ENCODE data around the gene SLC1A7. TPM values are rescaled to one million over a fixed set of nuclear protein-coding genes. Genes with fewer than 3 reads are reported as not detected.

SLC1A7 gene
- polyA plus RNA-seq, 2 of the 4 experiments (the other 2 are of a cell fraction): 0.04 to 0.12 TPM

DNA sequence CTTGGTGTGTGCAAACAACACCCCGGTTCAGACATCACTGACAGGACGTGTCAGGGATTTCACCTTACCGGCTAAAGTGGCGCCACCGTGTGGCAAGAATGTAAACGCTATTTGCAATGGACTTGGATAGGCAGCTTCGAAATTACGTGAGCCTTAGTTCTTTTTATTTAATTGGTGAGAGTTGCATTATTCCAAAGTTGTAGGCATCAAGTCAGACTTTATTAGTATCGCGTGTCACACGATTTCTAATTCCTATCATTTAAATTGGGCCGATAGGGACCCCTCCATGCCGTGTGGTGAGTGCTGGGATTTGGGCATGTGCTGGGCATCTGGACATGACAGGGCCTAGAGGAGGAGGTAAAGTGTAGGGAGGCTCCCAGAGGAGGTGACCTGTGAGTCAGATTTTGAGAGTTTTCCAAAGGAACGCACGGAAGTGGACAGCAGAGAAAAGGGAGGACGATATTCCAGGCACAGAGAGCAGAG is 39.7 kb upstream of the SLC1A7 start:
- FAIRE-seq: no peak

DNA sequence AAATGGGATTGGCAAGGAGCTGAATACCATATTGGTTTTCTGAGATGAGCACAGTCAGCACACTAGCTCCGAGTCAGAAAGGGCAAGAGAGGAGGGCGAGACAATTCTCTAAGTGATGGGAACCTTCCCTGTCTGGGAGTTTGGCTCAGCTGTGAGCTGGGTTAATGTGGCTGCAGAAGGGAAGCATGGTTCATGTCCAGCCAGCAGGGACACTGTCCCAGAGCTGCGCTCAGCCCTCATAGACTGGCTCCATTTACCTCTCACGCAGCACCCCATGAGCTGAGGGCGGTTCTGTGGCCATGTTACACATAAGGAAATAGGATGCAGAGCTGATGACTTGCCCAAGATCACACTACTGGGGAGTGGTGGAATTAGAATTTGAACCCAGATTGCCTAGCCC is 38.5 kb upstream of the SLC1A7 start:
- Histone ChIP-seq H3K9me3 (no peaks in the 10 kb centered on the region), H3K4me3 (no peak overlapping the region), H3K4me2 (no peak overlapping the region), H3K4me1 (peaks cover 29% of the 10 kb centered on the region), H3K27ac (no peak overlapping the region)
- FAIRE-seq (no peak), ATAC-seq (no peak), DNase-seq (ENCODE audit: low read depth in 1 of 2, low spot score in 1 of 2) (no peak)
- WGBS (ENCODE audit: missing lambda C conversion rate): 87% methylated on average over 4 of the region's 5 CpGs
- no peak for TF ChIP-seq HOXB5 (CRISPR knock-in tag; IDR thresholded peaks at IDR 0.05)
- TF ChIP-seq FOSB (CRISPR knock-in tag; IDR thresholded peaks at IDR 0.05): no peak
- TF ChIP-seq HEYL (CRISPR knock-in tag; IDR thresholded peaks at IDR 0.05): no peak
- TF ChIP-seq FOSL2 (IDR thresholded peaks at IDR 0.05): no peak
- TF ChIP-seq FOSL2 (CRISPR knock-in tag; IDR thresholded peaks at IDR 0.05): no peak
- TF ChIP-seq KDM1A (IDR thresholded peaks at IDR 0.05; ENCODE audit: low read depth): no peak
- TF ChIP-seq FOXS1 (CRISPR knock-in tag; IDR thresholded peaks at IDR 0.05): no peak
- no peak for TF ChIP-seq EHF (CRISPR knock-in tag; IDR thresholded peaks at IDR 0.05)
- no peak for TF ChIP-seq NPAS2 (CRISPR knock-in tag; IDR thresholded peaks at IDR 0.05; ENCODE audit: borderline replicate concordance)
- ChIA-PET CTCF (interaction anchor here (0.7 to 3.1 kb wide), 16 partner anchors 10 to 279 kb away, joined by 3 to 14 read pairs (median 4); partner anchors contain the start of gene ECHDC2), POLR2A (no interaction called here)

More for the DNA sequence above, 39.7 kb upstream of the SLC1A7 start:
- DNase-seq (ENCODE audit: low read depth in 1 of 2, low spot score in 1 of 2) (peak; percentile 76 to 80), ATAC-seq (peak; percentile 65 to 83; a peak in 4 of 6 replicates)
- Histone ChIP-seq H3K4me1 (peaks cover 17% of the 10 kb centered on the region), H3K9me3 (no peaks in the 10 kb centered on the region), H3K4me2 (peak overlapping the region; percentile 47; the same call in 2 of the 3 replicates), H3K27ac (peak overlapping the region; percentile 19 to 41; a peak in 1 of 6 replicates), H3K4me3 (no peak overlapping the region)
- TF ChIP-seq RARB (CRISPR knock-in tag; IDR thresholded peaks at IDR 0.05): no peak
- TF ChIP-seq SREBF2 (IDR thresholded peaks at IDR 0.05): no peak
- TF ChIP-seq, protein P1, sequence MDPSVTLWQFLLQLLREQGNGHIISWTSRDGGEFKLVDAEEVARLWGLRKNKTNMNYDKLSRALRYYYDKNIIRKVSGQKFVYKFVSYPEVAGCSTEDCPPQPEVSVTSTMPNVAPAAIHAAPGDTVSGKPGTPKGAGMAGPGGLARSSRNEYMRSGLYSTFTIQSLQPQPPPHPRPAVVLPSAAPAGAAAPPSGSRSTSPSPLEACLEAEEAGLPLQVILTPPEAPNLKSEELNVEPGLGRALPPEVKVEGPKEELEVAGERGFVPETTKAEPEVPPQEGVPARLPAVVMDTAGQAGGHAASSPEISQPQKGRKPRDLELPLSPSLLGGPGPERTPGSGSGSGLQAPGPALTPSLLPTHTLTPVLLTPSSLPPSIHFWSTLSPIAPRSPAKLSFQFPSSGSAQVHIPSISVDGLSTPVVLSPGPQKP (IDR thresholded peaks at IDR 0.05; ENCODE audit: low read depth, low read length): no peak
- TF ChIP-seq HDAC2 (IDR thresholded peaks at IDR 0.05): no peak
- TF ChIP-seq CEBPB (IDR thresholded peaks at IDR 0.05): no peak
- TF ChIP-seq HOXB13 (CRISPR knock-in tag; IDR thresholded peaks at IDR 0.05; ENCODE audit: low read depth): no peak
- TF ChIP-seq SMC3 (IDR thresholded peaks at IDR 0.05): peak; percentile 75
- no peak for TF ChIP-seq CBX8 (IDR thresholded peaks at IDR 0.05)
- TF ChIP-seq ZC3H11A (IDR thresholded peaks at IDR 0.05): no peak
- no peak for TF ChIP-seq NPAS2 (CRISPR knock-in tag; IDR thresholded peaks at IDR 0.05; ENCODE audit: borderline replicate concordance)
- TF ChIP-seq, protein P2, sequence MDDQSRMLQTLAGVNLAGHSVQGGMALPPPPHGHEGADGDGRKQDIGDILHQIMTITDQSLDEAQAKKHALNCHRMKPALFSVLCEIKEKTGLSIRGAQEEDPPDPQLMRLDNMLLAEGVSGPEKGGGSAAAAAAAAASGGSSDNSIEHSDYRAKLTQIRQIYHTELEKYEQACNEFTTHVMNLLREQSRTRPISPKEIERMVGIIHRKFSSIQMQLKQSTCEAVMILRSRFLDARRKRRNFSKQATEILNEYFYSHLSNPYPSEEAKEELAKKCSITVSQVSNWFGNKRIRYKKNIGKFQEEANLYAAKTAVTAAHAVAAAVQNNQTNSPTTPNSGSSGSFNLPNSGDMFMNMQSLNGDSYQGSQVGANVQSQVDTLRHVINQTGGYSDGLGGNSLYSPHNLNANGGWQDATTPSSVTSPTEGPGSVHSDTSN (IDR thresholded peaks at IDR 0.05): no peak
- no peak for TF ChIP-seq RFX5 (IDR thresholded peaks at IDR 0.05)
- TF ChIP-seq, protein P3, sequence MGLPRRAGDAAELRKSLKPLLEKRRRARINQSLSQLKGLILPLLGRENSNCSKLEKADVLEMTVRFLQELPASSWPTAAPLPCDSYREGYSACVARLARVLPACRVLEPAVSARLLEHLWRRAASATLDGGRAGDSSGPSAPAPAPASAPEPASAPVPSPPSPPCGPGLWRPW (IDR thresholded peaks at IDR 0.05): no peak
- TF ChIP-seq, protein P4, sequence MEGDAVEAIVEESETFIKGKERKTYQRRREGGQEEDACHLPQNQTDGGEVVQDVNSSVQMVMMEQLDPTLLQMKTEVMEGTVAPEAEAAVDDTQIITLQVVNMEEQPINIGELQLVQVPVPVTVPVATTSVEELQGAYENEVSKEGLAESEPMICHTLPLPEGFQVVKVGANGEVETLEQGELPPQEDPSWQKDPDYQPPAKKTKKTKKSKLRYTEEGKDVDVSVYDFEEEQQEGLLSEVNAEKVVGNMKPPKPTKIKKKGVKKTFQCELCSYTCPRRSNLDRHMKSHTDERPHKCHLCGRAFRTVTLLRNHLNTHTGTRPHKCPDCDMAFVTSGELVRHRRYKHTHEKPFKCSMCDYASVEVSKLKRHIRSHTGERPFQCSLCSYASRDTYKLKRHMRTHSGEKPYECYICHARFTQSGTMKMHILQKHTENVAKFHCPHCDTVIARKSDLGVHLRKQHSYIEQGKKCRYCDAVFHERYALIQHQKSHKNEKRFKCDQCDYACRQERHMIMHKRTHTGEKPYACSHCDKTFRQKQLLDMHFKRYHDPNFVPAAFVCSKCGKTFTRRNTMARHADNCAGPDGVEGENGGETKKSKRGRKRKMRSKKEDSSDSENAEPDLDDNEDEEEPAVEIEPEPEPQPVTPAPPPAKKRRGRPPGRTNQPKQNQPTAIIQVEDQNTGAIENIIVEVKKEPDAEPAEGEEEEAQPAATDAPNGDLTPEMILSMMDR (IDR thresholded peaks at IDR 0.05): peak; percentile 80
- no peak for TF ChIP-seq NFE2L2 (conservative IDR thresholded peaks at IDR 0.05; ENCODE audit: low read length)
- TF ChIP-seq, protein P5, sequence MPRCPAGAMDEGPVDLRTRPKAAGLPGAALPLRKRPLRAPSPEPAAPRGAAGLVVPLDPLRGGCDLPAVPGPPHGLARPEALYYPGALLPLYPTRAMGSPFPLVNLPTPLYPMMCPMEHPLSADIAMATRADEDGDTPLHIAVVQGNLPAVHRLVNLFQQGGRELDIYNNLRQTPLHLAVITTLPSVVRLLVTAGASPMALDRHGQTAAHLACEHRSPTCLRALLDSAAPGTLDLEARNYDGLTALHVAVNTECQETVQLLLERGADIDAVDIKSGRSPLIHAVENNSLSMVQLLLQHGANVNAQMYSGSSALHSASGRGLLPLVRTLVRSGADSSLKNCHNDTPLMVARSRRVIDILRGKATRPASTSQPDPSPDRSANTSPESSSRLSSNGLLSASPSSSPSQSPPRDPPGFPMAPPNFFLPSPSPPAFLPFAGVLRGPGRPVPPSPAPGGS (IDR thresholded peaks at IDR 0.05): no peak
- TF ChIP-seq, protein P6, sequence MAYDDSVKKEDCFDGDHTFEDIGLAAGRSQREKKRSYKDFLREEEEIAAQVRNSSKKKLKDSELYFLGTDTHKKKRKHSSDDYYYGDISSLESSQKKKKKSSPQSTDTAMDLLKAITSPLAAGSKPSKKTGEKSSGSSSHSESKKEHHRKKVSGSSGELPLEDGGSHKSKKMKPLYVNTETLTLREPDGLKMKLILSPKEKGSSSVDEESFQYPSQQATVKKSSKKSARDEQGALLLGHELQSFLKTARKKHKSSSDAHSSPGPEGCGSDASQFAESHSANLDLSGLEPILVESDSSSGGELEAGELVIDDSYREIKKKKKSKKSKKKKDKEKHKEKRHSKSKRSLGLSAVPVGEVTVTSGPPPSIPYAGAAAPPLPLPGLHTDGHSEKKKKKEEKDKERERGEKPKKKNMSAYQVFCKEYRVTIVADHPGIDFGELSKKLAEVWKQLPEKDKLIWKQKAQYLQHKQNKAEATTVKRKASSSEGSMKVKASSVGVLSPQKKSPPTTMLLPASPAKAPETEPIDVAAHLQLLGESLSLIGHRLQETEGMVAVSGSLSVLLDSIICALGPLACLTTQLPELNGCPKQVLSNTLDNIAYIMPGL (CRISPR knock-in tag; IDR thresholded peaks at IDR 0.05; ENCODE audit: borderline replicate concordance): no peak
- TF ChIP-seq FOSB (CRISPR knock-in tag; IDR thresholded peaks at IDR 0.05): no peak
- TF ChIP-seq RAD21 (conservative IDR thresholded peaks at IDR 0.05 in 1 of 2, IDR thresholded peaks at IDR 0.05 in 1 of 2): peak; percentile 65 to 66
- TF ChIP-seq GATA3 (IDR thresholded peaks at IDR 0.05; ENCODE audit: borderline replicate concordance): no peak
- no peak for TF ChIP-seq MYC (IDR thresholded peaks at IDR 0.05; ENCODE audit: borderline replicate concordance, low read length)
- no peak for TF ChIP-seq KDM1A (IDR thresholded peaks at IDR 0.05; ENCODE audit: low read depth)
- TF ChIP-seq EHMT2 (IDR thresholded peaks at IDR 0.05; ENCODE audit: low read depth): no peak
- no peak for TF ChIP-seq POLR2A (IDR thresholded peaks at IDR 0.05; ENCODE audit: low read length)
- 26% methylated on average over 16 of the region's 16 CpGs for WGBS (ENCODE audit: missing lambda C conversion rate)
- CTCF ChIA-PET: interaction anchor here (0.7 to 2.5 kb wide), 14 partner anchors 8 to 404 kb away, joined by 3 to 9 read pairs (median 4); no protein-coding TSS in a partner anchor
- POLR2A ChIA-PET: no interaction called here

Measured in A549 (cell line).